Measurements from ENCODE around the gene SMNDC1.

DNA sequence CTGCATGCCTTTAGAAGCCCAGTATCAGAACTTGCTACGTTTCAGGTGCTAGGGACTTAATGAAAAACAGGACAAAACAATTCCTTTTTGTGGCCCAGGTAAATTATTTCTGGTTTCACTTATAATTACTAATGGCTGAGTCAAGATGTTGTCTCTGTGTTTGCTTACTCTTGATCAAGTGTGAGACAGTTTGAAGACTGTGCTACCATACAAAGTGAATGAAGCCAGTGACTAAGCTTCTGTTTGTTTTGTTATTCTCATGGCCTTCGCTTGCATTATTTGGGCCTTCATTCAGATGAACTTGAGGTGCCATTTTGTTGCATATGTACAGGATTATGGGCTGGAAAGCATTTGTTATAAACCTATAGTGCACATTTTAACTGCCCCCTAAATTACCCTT lies 17.9 kb downstream of the SMNDC1 start:
- TF ChIP-seq, protein P1, sequence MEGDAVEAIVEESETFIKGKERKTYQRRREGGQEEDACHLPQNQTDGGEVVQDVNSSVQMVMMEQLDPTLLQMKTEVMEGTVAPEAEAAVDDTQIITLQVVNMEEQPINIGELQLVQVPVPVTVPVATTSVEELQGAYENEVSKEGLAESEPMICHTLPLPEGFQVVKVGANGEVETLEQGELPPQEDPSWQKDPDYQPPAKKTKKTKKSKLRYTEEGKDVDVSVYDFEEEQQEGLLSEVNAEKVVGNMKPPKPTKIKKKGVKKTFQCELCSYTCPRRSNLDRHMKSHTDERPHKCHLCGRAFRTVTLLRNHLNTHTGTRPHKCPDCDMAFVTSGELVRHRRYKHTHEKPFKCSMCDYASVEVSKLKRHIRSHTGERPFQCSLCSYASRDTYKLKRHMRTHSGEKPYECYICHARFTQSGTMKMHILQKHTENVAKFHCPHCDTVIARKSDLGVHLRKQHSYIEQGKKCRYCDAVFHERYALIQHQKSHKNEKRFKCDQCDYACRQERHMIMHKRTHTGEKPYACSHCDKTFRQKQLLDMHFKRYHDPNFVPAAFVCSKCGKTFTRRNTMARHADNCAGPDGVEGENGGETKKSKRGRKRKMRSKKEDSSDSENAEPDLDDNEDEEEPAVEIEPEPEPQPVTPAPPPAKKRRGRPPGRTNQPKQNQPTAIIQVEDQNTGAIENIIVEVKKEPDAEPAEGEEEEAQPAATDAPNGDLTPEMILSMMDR (conservative IDR thresholded peaks at IDR 0.05; ENCODE audit: low read length): no peak
- TF ChIP-seq EZH2phosphoT487 (IDR thresholded peaks at IDR 0.05; ENCODE audit: borderline replicate concordance): no peak

All from Loucy (cell line).